K562 (cell line): Measurements from ENCODE around the gene CYSRT1. TPM values are rescaled to one million over a fixed set of nuclear protein-coding genes. Genes with fewer than 3 reads are reported as not detected.

Experiments used
- CTBP1 ChIP-seq: fragments of 450-650 bp; IDR thresholded peaks from 2 replicates; pipeline ENCODE4 v1.6.1; 2016; ENCODE audit warnings: borderline replicate concordance
- EP300 ChIP-seq: IDR thresholded peaks from 2 replicates; pipeline ENCODE4 v1.6.1; 2012; ENCODE audit warnings: low read length, improper control_type of control experiment
- FOXK1 ChIP-seq: sonication (generic); formaldehyde crosslinking; IDR thresholded peaks from 2 replicates; pipeline ENCODE4 v1.8.0; 2022; ENCODE audit warnings: missing genetic modification reagents, mild to moderate bottlenecking, borderline replicate concordance
- GABPA ChIP-seq: fragments of 200-800 bp; sonication (Bioruptor generic); conservative IDR thresholded peaks from 2 replicates; pipeline ENCODE4 v1.6.1; 2016; ENCODE audit warnings: low read depth, missing genetic modification characterization, missing compliant biosample characterization
- JUND ChIP-seq, 2 experiments: IDR thresholded peaks; 2 replicates in 1 of 2; 3 replicates in 1 of 2; pipeline ENCODE4 v1.6.1; 2011; ENCODE audit warnings: borderline replicate concordance in 2 of 2, low read depth in 2 of 2, low read length in 2 of 2, improper control_type of control experiment in 1 of 2, missing biosample characterization in 1 of 2, missing genetic modification characterization in 1 of 2, missing genetic modification reagents in 1 of 2
- MTA3 ChIP-seq: fragments of 450-650 bp; formaldehyde crosslinking; IDR thresholded peaks from 2 replicates; pipeline ENCODE4 v1.6.1; 2017; ENCODE audit warnings: mild to moderate bottlenecking, borderline replicate concordance
- NBN ChIP-seq: fragments of 450-650 bp; IDR thresholded peaks from 2 replicates; pipeline ENCODE4 v1.6.1; 2016; ENCODE audit warnings: low read depth, mild to moderate bottlenecking
- NR2C2 ChIP-seq, 2 experiments: fragments of 200-800 bp in 1 of 2; sonication (Bioruptor generic) in 1 of 2; sonication (generic) in 1 of 2; formaldehyde crosslinking in 1 of 2; IDR thresholded peaks; 2 replicates each; pipeline versions ENCODE4 v1.6.1 to v1.8.0; 2016 to 2022; ENCODE audit warnings: mild to moderate bottlenecking in 1 of 2, missing compliant biosample characterization in 1 of 2, missing genetic modification characterization in 1 of 2, missing genetic modification reagents in 1 of 2
- RCOR1 ChIP-seq, 2 experiments: IDR thresholded peaks; 2 replicates each; pipeline ENCODE4 v1.6.1; 2012; ENCODE audit warnings: low read depth in 2 of 2, low read length in 2 of 2, borderline replicate concordance in 1 of 2, improper control_type of control experiment in 1 of 2
- SOX6 ChIP-seq: fragments of 450-650 bp; IDR thresholded peaks from 2 replicates; pipeline ENCODE4 v1.6.1; 2014; ENCODE audit warnings: mild to moderate bottlenecking
- ZBTB12 ChIP-seq: fragments of 250-450 bp; sonication (Bioruptor Pico); IDR thresholded peaks from 2 replicates; pipeline ENCODE4 v1.4.0; 2020
- polyA plus RNA-seq, 8 experiments: library from polyadenylated mRNA; depleted of rRNA in 4 of 8; stranded (reverse) in 5 of 8; unstranded in 3 of 8; fragments of >200 nt; fragmentation: Nextera tagmentation in 2 of 8; fragmentation: Illumina TruSeq in 1 of 8; extraction: Ambion mirVana in 2 of 8; extraction: Trizol in 1 of 8; gene quantifications; 2 replicates each; pipeline versions ENCODE4 v1.2.1 to v1.2.3, GENCODE V29; 2011 to 2014; ENCODE audit warnings: inconsistent platforms in 1 of 8, missing spikeins in 1 of 8
- total RNA-seq, 7 experiments: library from RNA; depleted of rRNA in 6 of 7; stranded (reverse); fragments of >200 nt in 6 of 7; fragmentation: Illumina TruSeq in 2 of 7; extraction: Trizol in 2 of 7; gene quantifications; 2 replicates each; pipeline versions ENCODE4 v1.2.1 to v1.2.3, GENCODE V29; 2011 to 2021; ENCODE audit warnings: low replicate concordance in 1 of 7
- TF ChIP-seq, protein P1 (sequence below), 2 experiments: IDR thresholded peaks; 2 replicates each; pipeline ENCODE4 v1.6.1; 2012; ENCODE audit warnings: improper control_type of control experiment in 2 of 2, low read depth in 2 of 2, low read length in 2 of 2, borderline replicate concordance in 1 of 2

Gene CYSRT1
- total and polyA plus RNA-seq, 9 of the 15 experiments (the other 6 are each of a cell fraction or from before 2014, with no cell fraction given): 0.04 to 1.4 (median 0.42) TPM; not detected in 3

DNA sequence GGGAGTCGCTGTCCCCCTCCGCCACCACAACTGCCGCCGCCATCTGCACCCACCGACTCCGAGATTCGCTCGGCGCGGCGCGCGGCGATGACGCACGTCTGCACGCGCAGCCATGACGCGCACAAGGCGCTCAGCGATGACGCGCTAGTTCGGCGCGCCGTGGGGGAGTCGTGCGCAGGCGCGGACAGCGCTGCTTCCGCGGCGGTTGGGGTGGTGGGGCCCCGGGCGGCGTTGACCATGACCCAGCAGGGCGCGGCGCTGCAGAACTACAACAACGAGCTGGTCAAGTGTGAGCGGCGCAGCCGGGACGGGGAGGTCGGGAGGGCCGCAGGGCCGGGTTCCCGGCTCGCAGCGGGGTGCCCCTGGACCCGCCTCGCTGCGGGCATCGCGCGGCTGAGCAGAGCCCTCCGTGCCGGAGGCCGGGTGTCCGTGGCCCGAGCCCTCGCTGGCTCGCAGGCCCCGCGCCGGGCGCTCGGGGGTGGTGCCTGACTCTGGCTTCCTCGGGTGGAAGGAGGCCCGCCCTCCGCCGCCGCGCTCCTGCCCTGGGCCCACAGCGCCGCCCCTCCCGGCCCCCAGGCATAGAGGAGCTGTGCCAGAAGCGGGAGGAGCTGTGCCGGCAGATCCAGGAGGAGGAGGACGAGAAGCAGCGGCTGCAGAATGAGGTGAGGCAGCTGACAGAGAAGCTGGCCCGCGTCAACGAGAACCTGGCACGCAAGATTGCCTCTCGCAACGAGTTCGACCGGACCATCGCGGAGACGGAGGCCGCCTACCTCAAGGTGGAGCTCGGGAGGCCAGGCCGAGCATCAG is 36.3 kb upstream of the CYSRT1 start, which contains the start of the genes ANAPC2 and SSNA1 (continued):
- peak; percentile 66; the same call in 1 of the 2 replicates for TF ChIP-seq NR2C2 (CRISPR knock-in tag; IDR thresholded peaks at IDR 0.05)
- TF ChIP-seq NR2C2 (tag; IDR thresholded peaks at IDR 0.05): peak; percentile 72; the same call in 1 of the 2 replicates
- peak; percentile 59; the same call in 1 of the 2 replicates for TF ChIP-seq SOX6
- peak; percentile 87 for TF ChIP-seq JUND (IDR thresholded peaks at IDR 0.05; ENCODE audit: borderline replicate concordance, low read depth, low read length)
- no peak; the same call in 2 of the 3 replicates for TF ChIP-seq JUND (tag; IDR thresholded peaks at IDR 0.05; ENCODE audit: borderline replicate concordance, low read depth, low read length)
- TF ChIP-seq, protein P1, sequence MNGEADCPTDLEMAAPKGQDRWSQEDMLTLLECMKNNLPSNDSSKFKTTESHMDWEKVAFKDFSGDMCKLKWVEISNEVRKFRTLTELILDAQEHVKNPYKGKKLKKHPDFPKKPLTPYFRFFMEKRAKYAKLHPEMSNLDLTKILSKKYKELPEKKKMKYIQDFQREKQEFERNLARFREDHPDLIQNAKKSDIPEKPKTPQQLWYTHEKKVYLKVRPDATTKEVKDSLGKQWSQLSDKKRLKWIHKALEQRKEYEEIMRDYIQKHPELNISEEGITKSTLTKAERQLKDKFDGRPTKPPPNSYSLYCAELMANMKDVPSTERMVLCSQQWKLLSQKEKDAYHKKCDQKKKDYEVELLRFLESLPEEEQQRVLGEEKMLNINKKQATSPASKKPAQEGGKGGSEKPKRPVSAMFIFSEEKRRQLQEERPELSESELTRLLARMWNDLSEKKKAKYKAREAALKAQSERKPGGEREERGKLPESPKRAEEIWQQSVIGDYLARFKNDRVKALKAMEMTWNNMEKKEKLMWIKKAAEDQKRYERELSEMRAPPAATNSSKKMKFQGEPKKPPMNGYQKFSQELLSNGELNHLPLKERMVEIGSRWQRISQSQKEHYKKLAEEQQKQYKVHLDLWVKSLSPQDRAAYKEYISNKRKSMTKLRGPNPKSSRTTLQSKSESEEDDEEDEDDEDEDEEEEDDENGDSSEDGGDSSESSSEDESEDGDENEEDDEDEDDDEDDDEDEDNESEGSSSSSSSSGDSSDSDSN (IDR thresholded peaks at IDR 0.05; ENCODE audit: borderline replicate concordance in 1 of 2, low read depth in 2 of 2, low read length in 2 of 2): peak; percentile 33 to 90; a peak in 2 of 4 replicates
- TF ChIP-seq GABPA: peak; percentile 44
- peak; percentile 95 for TF ChIP-seq NBN
- 0 out of 2 replicates have a peak, but pooled peaks have one; percentile 40 for TF ChIP-seq FOXK1
- TF ChIP-seq MTA3: peak; percentile 79
- TF ChIP-seq RCOR1 (IDR thresholded peaks at IDR 0.05; ENCODE audit: borderline replicate concordance in 1 of 2, low read depth in 2 of 2, low read length in 2 of 2): 0 out of 4 replicates have a peak, but pooled peaks of 1 of the 2 experiments have one; percentile 39
- peak; percentile 100 for TF ChIP-seq ZBTB12 (CRISPR knock-in tag)
- peak; percentile 52 for TF ChIP-seq EP300
- peak; percentile 91; the same call in 1 of the 2 replicates for TF ChIP-seq CTBP1
